ENCODE data around the gene MTF1. TPM values are rescaled to one million over a fixed set of nuclear protein-coding genes. Genes with fewer than 3 reads are reported as not detected.

The MTF1 gene
- total and polyA plus RNA-seq, 3 experiments from 2014 or later: 21.3 to 39.1 (median 38.0) TPM

DNA sequence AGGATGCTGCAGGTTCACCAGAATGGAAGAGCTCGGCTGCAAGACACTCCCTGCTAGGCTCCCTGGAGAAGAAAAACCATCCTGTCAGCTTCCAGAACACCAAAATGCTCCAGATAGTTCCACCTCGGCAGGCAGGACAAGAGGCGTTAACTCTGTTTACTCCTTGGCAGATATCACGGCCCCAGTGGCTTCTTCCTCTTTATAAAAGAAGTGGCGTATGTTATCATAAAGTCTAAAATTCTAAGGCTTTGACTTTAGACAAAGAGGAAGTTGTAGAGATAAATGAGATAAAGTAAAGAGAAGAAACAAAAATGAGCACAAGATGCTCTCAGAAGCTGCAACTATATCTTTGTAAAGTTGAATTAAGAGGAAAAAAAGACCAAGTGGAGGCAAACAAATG, 24.3 kb upstream of the MTF1 start:
- Mint-ChIP-seq H3K9me3 (no peaks in the 10 kb centered on the region), H3K27ac (peak overlapping the region in 5 of 8 donors; percentile 48 to 86 (median 56)), H3K4me1 (peaks cover 0 to 4% (median 0%) of the 10 kb centered on the region in 3 donors), H3K36me3 (peaks cover 9 to 86% (median 33%) of the 10 kb centered on the region in 3 donors), H3K4me3 (peak overlapping the region in 3 of 7 donors; percentile 35 to 40 (median 38)), H3K27me3 (no peaks in the 10 kb centered on the region)
- DNase-seq: no peak
- Histone ChIP-seq H3K9me3 (ENCODE audit: low read length) (no peaks in the 10 kb centered on the region), H3K4me3 (ENCODE audit: low read length) (no peak overlapping the region), H3K4me1 (ENCODE audit: insufficient read depth, low read length) (no peaks in the 10 kb centered on the region), H3K36me3 (ENCODE audit: insufficient read depth, low read length) (peaks cover 51% of the 10 kb centered on the region), H3K27ac (ENCODE audit: low read depth, low read length) (no peak overlapping the region), H3K27me3 (ENCODE audit: insufficient read depth, low read length, poor library complexity, severe bottlenecking) (no peaks in the 10 kb centered on the region)
- CTCF ChIA-PET: no interaction called here
- POLR2A ChIA-PET: interaction anchor here (0.5 kb wide), 1 partner anchor 1649 kb away, joined by 9 read pairs; no protein-coding TSS in a partner anchor

- Mint-ChIP-seq H3K4me1 (peaks cover 0 to 4% (median 0%) of the 10 kb centered on the region in 3 donors), H3K27ac (no peak overlapping the region), H3K4me3 (no peak overlapping the region), H3K36me3 (peaks cover 4 to 81% (median 23%) of the 10 kb centered on the region in 3 donors), H3K9me3 (no peaks in the 10 kb centered on the region), H3K27me3 (no peaks in the 10 kb centered on the region)
- Histone ChIP-seq H3K27me3 (ENCODE audit: insufficient read depth, low read length, poor library complexity, severe bottlenecking) (no peaks in the 10 kb centered on the region), H3K9me3 (ENCODE audit: low read length) (no peaks in the 10 kb centered on the region), H3K4me3 (ENCODE audit: low read length) (no peak overlapping the region), H3K4me1 (ENCODE audit: insufficient read depth, low read length) (no peaks in the 10 kb centered on the region), H3K27ac (ENCODE audit: low read depth, low read length) (no peak overlapping the region), H3K36me3 (ENCODE audit: insufficient read depth, low read length) (peaks cover 49% of the 10 kb centered on the region)
- ChIA-PET CTCF (interaction anchor here (1.6 to 2.5 kb wide), 2 partner anchors 20 to 26 kb away, joined by 3 to 10 read pairs; partner anchors contain the start of gene MTF1), POLR2A (no interaction called here)
- DNase-seq: no peak
These were observed 20.5 kb upstream of the MTF1 start for GRCh38 chr1:37879865-37880264.

- peaks cover 56% of the 10 kb centered on the region for H3K36me3 ChIP-seq (ENCODE audit: insufficient read depth, low read length)
- no peak overlapping the region for H3K4me3 ChIP-seq (ENCODE audit: low read length)
- H3K4me1 ChIP-seq (ENCODE audit: insufficient read depth, low read length): no peaks in the 10 kb centered on the region
- no peak overlapping the region for H3K27ac ChIP-seq (ENCODE audit: low read depth, low read length)
- Mint-ChIP-seq H3K4me1 (no peaks in the 10 kb centered on the region), H3K4me3 (no peak overlapping the region), H3K36me3 (peaks cover 4 to 81% (median 26%) of the 10 kb centered on the region in 3 donors), H3K27me3 (no peaks in the 10 kb centered on the region), H3K27ac (peak overlapping the region in 2 of 8 donors; percentile 14 to 33), H3K9me3 (no peaks in the 10 kb centered on the region)
- ChIA-PET CTCF (no interaction called here), POLR2A (no interaction called here)
- DNase-seq: no peak
- H3K9me3 ChIP-seq (ENCODE audit: low read length): no peaks in the 10 kb centered on the region
- no peaks in the 10 kb centered on the region for H3K27me3 ChIP-seq (ENCODE audit: insufficient read depth, low read length, poor library complexity, severe bottlenecking)
These were observed 18.7 kb upstream of the MTF1 start for GRCh38 chr1:37878071-37878470.

- Mint-ChIP-seq H3K4me3 (no peak overlapping the region), H3K27me3 (no peaks in the 10 kb centered on the region), H3K36me3 (peaks cover 4 to 77% (median 24%) of the 10 kb centered on the region in 3 donors), H3K4me1 (no peaks in the 10 kb centered on the region), H3K27ac (peak overlapping the region in 2 of 8 donors; percentile 27 to 74), H3K9me3 (no peaks in the 10 kb centered on the region)
- ChIA-PET POLR2A (interaction anchor here (0.7 kb wide), 1 partner anchor 88 kb away, joined by 4 read pairs; no protein-coding TSS in a partner anchor), CTCF (interaction anchor here (2.8 kb wide), 1 partner anchor 16 kb away, joined by 9 read pairs; the partner anchor contains the start of gene MTF1)
- Histone ChIP-seq H3K4me3 (ENCODE audit: low read length) (no peak overlapping the region), H3K4me1 (ENCODE audit: insufficient read depth, low read length) (no peaks in the 10 kb centered on the region), H3K9me3 (ENCODE audit: low read length) (no peaks in the 10 kb centered on the region), H3K27ac (ENCODE audit: low read depth, low read length) (no peak overlapping the region), H3K36me3 (ENCODE audit: insufficient read depth, low read length) (peaks cover 49% of the 10 kb centered on the region), H3K27me3 (ENCODE audit: insufficient read depth, low read length, poor library complexity, severe bottlenecking) (no peaks in the 10 kb centered on the region)
- no peak for DNase-seq
These were observed 16.4 kb upstream of the MTF1 start for GRCh38 chr1:37875833-37876232.

DNA sequence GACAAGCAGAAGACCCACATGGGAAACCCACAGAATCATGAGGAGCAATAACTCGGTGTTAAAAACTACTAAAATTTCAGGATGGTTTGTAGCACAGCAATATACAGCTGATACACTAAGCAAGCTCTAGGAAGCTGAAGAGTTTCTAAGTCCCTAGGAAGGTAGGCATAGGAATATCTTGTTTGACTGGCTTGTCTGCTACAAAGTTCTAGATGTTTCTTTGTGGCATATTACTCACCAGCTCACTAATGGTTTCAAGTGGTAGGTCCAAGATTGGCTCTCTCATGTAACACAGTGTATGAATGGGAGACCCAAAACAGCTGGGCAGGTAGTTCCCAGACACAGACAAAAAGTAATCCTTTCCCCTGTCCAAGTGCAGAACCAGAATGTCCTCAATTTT, 13.3 kb upstream of the MTF1 start:
- no peak overlapping the region for H3K27ac ChIP-seq (ENCODE audit: low read depth, low read length)
- Mint-ChIP-seq H3K4me3 (no peak overlapping the region), H3K27ac (peak overlapping the region in 2 of 8 donors; percentile 21 to 71), H3K9me3 (no peaks in the 10 kb centered on the region), H3K4me1 (no peaks in the 10 kb centered on the region), H3K27me3 (no peaks in the 10 kb centered on the region), H3K36me3 (peaks cover 4 to 78% (median 30%) of the 10 kb centered on the region in 3 donors)
- H3K9me3 ChIP-seq (ENCODE audit: low read length): no peaks in the 10 kb centered on the region
- no peak for DNase-seq
- peaks cover 48% of the 10 kb centered on the region for H3K36me3 ChIP-seq (ENCODE audit: insufficient read depth, low read length)
- no peaks in the 10 kb centered on the region for H3K27me3 ChIP-seq (ENCODE audit: insufficient read depth, low read length, poor library complexity, severe bottlenecking)
- H3K4me3 ChIP-seq (ENCODE audit: low read length): no peak overlapping the region
- ChIA-PET POLR2A (no interaction called here), CTCF (interaction anchor here (1.4 kb wide), 1 partner anchor 13 kb away, joined by 4 read pairs; the partner anchor contains the start of gene MTF1)
- H3K4me1 ChIP-seq (ENCODE audit: insufficient read depth, low read length): no peaks in the 10 kb centered on the region

- H3K36me3 Mint-ChIP-seq: peaks cover 5 to 75% (median 29%) of the 10 kb centered on the region in 3 donors
- H3K36me3 ChIP-seq (ENCODE audit: insufficient read depth, low read length): peaks cover 20% of the 10 kb centered on the region
- POLR2A ChIA-PET: no interaction called here
These were observed 9.1 kb upstream of the MTF1 start for GRCh38 chr1:37868466-37868865.

GRCh38 chr1:37867784-37868183, 8.4 kb upstream of the MTF1 start:
- CTCF ChIA-PET: no interaction called here
- DNase-seq: no peak
- Mint-ChIP-seq H3K36me3 (peaks cover 5 to 70% (median 23%) of the 10 kb centered on the region in 3 donors), H3K27me3 (no peaks in the 10 kb centered on the region), H3K4me1 (no peaks in the 10 kb centered on the region), H3K9me3 (no peaks in the 10 kb centered on the region), H3K4me3 (no peak overlapping the region), H3K27ac (peak overlapping the region in 1 of 8 donors; percentile 74)
- Histone ChIP-seq H3K36me3 (ENCODE audit: insufficient read depth, low read length) (peaks cover 13% of the 10 kb centered on the region), H3K4me3 (ENCODE audit: low read length) (no peak overlapping the region), H3K9me3 (ENCODE audit: low read length) (no peaks in the 10 kb centered on the region), H3K27ac (ENCODE audit: low read depth, low read length) (no peak overlapping the region), H3K4me1 (ENCODE audit: insufficient read depth, low read length) (no peaks in the 10 kb centered on the region), H3K27me3 (ENCODE audit: insufficient read depth, low read length, poor library complexity, severe bottlenecking) (no peaks in the 10 kb centered on the region)
- POLR2A ChIA-PET: no interaction called here

More at GRCh38 chr1:37868466-37868865, 9.1 kb upstream of the MTF1 start:
- no peak overlapping the region for H3K4me3 ChIP-seq (ENCODE audit: low read length)
- Mint-ChIP-seq H3K9me3 (no peaks in the 10 kb centered on the region), H3K4me1 (no peaks in the 10 kb centered on the region), H3K27me3 (no peaks in the 10 kb centered on the region), H3K27ac (peak overlapping the region in 1 of 8 donors; percentile 76), H3K4me3 (no peak overlapping the region)
- H3K27ac ChIP-seq (ENCODE audit: low read depth, low read length): no peak overlapping the region
- DNase-seq: no peak
- H3K27me3 ChIP-seq (ENCODE audit: insufficient read depth, low read length, poor library complexity, severe bottlenecking): no peaks in the 10 kb centered on the region
- CTCF ChIA-PET: no interaction called here
- no peaks in the 10 kb centered on the region for H3K9me3 ChIP-seq (ENCODE audit: low read length)
- H3K4me1 ChIP-seq (ENCODE audit: insufficient read depth, low read length): no peaks in the 10 kb centered on the region

DNA sequence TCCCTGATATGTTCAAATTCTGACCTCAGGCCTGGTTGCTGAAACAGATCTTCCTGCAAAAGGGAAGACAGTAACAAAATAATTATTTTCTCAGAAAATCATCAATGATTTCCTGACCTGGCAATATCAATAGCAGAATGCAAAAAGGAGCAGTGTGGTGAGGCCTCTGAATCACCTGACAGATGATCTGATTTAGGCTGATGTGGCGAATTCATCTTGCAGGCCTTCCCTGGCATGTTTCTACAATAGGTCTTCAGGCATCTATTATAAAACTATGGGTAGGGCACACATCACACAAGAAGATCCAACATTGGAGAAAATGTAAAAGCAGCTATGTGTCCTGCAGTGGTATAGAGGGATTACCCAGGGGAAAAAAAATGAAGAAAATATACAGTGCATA, 7.1 kb upstream of the MTF1 start:
- H3K4me1 Mint-ChIP-seq: no peaks in the 10 kb centered on the region
- Histone ChIP-seq H3K27ac (ENCODE audit: low read depth, low read length) (no peak overlapping the region), H3K4me1 (ENCODE audit: insufficient read depth, low read length) (no peaks in the 10 kb centered on the region), H3K4me3 (ENCODE audit: low read length) (no peak overlapping the region), H3K27me3 (ENCODE audit: insufficient read depth, low read length, poor library complexity, severe bottlenecking) (no peaks in the 10 kb centered on the region), H3K9me3 (ENCODE audit: low read length) (no peaks in the 10 kb centered on the region), H3K36me3 (ENCODE audit: insufficient read depth, low read length) (peaks cover 7% of the 10 kb centered on the region)
- no peaks in the 10 kb centered on the region for H3K27me3 Mint-ChIP-seq
- peaks cover 5 to 70% (median 21%) of the 10 kb centered on the region in 3 donors for H3K36me3 Mint-ChIP-seq
- ChIA-PET CTCF (no interaction called here), POLR2A (no interaction called here)
- no peak for DNase-seq
- H3K9me3 Mint-ChIP-seq: no peaks in the 10 kb centered on the region
- peak overlapping the region in 2 of 8 donors; percentile 13 to 64 for H3K27ac Mint-ChIP-seq
- no peak overlapping the region for H3K4me3 Mint-ChIP-seq

Data from CD8-positive, alpha-beta memory T cell (primary cell).